Uterus (tissue), 2 donors: ENCODE measurements around the gene JAG1.

Experiments used
- POLR2A ChIP-seq, 2 donors: fragments of 450-650 bp; IDR thresholded peaks; one replicate each; pipeline ENCODE4 v1.6.1; 2016; ENCODE audit warnings: antibody characterized with exemption in 2 of 2, mild to moderate bottlenecking in 1 of 2, moderate library complexity in 1 of 2
- TF ChIP-seq, protein P1 (sequence below), 4 experiments: fragments of 200-600 bp in 2 of 4; fragments of 450-650 bp in 2 of 4; sonication (generic) in 2 of 4; IDR thresholded peaks; one replicate each; pipeline ENCODE4 v1.5.1; 2016 to 2019; ENCODE audit warnings: antibody characterized with exemption in 4 of 4, mild to moderate bottlenecking in 2 of 4, moderate library complexity in 1 of 4

DNA sequence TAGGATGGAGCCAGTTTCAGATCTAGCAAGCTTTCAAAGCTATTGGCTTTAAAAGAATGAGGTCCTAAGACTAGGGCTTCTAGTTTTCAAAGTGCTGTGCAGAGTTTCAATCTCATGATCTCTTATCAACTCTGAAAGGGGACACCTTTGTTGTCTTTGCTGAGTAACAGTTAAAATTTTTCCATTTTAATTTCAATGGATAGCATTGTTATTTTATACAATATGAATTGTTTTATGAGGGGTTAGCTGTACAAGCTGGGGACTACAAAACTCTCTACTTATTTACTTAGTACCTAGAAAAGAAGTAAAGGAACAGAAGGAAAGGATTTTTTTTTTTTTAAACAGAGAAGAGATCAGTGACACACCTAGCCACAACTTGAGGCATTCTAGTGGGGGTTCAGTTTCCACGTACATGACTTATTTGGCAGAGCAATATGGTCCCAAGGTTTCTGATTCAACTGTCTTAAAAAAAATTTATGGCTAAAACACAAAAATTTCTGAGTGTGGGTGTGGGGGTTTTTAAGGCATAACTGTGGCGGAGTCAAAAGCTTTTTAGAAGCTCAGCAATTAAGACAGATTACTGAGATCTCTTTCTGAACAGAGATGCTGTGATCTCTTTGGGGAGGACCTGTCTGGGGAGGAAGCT is 46.1 kb upstream of the JAG1 start:
- TF ChIP-seq, protein P1, sequence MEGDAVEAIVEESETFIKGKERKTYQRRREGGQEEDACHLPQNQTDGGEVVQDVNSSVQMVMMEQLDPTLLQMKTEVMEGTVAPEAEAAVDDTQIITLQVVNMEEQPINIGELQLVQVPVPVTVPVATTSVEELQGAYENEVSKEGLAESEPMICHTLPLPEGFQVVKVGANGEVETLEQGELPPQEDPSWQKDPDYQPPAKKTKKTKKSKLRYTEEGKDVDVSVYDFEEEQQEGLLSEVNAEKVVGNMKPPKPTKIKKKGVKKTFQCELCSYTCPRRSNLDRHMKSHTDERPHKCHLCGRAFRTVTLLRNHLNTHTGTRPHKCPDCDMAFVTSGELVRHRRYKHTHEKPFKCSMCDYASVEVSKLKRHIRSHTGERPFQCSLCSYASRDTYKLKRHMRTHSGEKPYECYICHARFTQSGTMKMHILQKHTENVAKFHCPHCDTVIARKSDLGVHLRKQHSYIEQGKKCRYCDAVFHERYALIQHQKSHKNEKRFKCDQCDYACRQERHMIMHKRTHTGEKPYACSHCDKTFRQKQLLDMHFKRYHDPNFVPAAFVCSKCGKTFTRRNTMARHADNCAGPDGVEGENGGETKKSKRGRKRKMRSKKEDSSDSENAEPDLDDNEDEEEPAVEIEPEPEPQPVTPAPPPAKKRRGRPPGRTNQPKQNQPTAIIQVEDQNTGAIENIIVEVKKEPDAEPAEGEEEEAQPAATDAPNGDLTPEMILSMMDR (IDR thresholded peaks at IDR 0.05), result no peak
- TF ChIP-seq POLR2A (IDR thresholded peaks at IDR 0.05), result no peak
